Naive thymus-derived CD8-positive, alpha-beta T cell (primary cell): ENCODE data around the gene PIGR. TPM values are rescaled to one million over a fixed set of nuclear protein-coding genes. Genes with fewer than 3 reads are reported as not detected.
A peak's percentile ranks its signal among the peaks of the same experiment; 100 is the strongest.

Experiments
- ATAC-seq, 2 donors: fragments of 150-1000 bp; cut with Tn5 transposase in 1 of 2; sonication (Bioruptor Pico), chemical (Tn5 transposase) in 1 of 2; 1 replicate in 1 of 2; 2 replicates in 1 of 2; pipeline ENCODE4 v1.10.0; 2021; ENCODE audit warnings: mild to moderate bottlenecking in 2 of 2, moderate library complexity in 2 of 2
- POLR2A ChIA-PET: fragments of 350-600 bp; sonication (Branson Sonifier 250); formaldehyde crosslinking; loops from one replicate; lab custom pipeline; 2021; ENCODE audit warnings: antibody characterized with exemption; lab: Charles Lee
- DNase-seq, 10 donors: peaks; one replicate each; pipeline versions ENCODE4 v3.0.0 to v3.0.0-alpha.2; 2020 to 2022
- H3K27ac Mint-ChIP-seq, 10 donors: one replicate each; pipeline ENCODE4 v1.8.0; 2020 to 2022; ENCODE audit warnings: mild to moderate bottlenecking in 10 of 10, mixed read lengths in 10 of 10, moderate library complexity in 4 of 10, inconsistent platforms in 1 of 10
- H3K27me3 Mint-ChIP-seq, 5 donors: one replicate each; pipeline ENCODE4 v1.8.0; 2021 to 2022; ENCODE audit warnings: mixed read lengths in 5 of 5
- H3K36me3 Mint-ChIP-seq, 3 donors: one replicate each; pipeline ENCODE4 v1.8.0; 2020 to 2022; ENCODE audit warnings: mixed read lengths in 3 of 3, mild to moderate bottlenecking in 2 of 3, inconsistent platforms in 1 of 3
- H3K4me1 Mint-ChIP-seq, 4 donors: one replicate each; pipeline ENCODE4 v1.8.0; 2021 to 2022; ENCODE audit warnings: mixed read lengths in 4 of 4
- H3K4me3 Mint-ChIP-seq, 10 donors: one replicate each; pipeline ENCODE4 v1.8.0; 2020 to 2022; ENCODE audit warnings: mild to moderate bottlenecking in 10 of 10, mixed read lengths in 10 of 10, moderate library complexity in 6 of 10, inconsistent platforms in 1 of 10
- H3K9me3 Mint-ChIP-seq, 9 donors: one replicate each; pipeline ENCODE4 v1.8.0; 2020 to 2022; ENCODE audit warnings: mixed read lengths in 9 of 9, mild to moderate bottlenecking in 3 of 9, inconsistent platforms in 1 of 9, moderate library complexity in 1 of 9
- polyA plus RNA-seq, 3 donors: library from polyadenylated mRNA; unstranded; fragments of 300-500 nt; fragmentation: Illumina TruSeq; gene quantifications; one replicate each; pipeline ENCODE4 v1.2.3, GENCODE V29; 2021
- total RNA-seq, 8 experiments: library from RNA in 2 of 8; stranded (reverse) in 2 of 8; gene quantifications; one replicate each; pipeline ENCODE4 v1.2.3 and lab custom pipeline; 2021 to 2026

Gene PIGR
- total and polyA plus RNA-seq, 5 experiments from 2014 or later = 0.03 TPM; not detected in 4

GRCh38 chr1:206913766-206914537 is 32.3 kb downstream of the PIGR start:
- H3K27me3 Mint-ChIP-seq = no peaks in the 10 kb centered on the region
- DNase-seq (peak in 1 of 10 donors; percentile 22), ATAC-seq (no peak)
- H3K4me1 Mint-ChIP-seq = peaks cover 62 to 90% (median 89%) of the 10 kb centered on the region in 4 donors
- POLR2A ChIA-PET = interaction anchor here (0.7 to 13.0 kb wide), 12 partner anchors 7 to 369 kb away, joined by 3 to 562 read pairs (median 6); partner anchors contain the start of genes FCMR, IL20 and IL24
- peak overlapping the region in 5 of 10 donors; percentile 93 to 98 (median 95) for H3K27ac Mint-ChIP-seq
- no peaks in the 10 kb centered on the region for H3K9me3 Mint-ChIP-seq
- H3K4me3 Mint-ChIP-seq = no peak overlapping the region
- peaks cover 40 to 85% (median 54%) of the 10 kb centered on the region in 3 donors for H3K36me3 Mint-ChIP-seq

- no peaks in the 10 kb centered on the region for H3K27me3 Mint-ChIP-seq
- no peaks in the 10 kb centered on the region for H3K9me3 Mint-ChIP-seq
- POLR2A ChIA-PET = interaction anchor here (0.6 to 13.0 kb wide), 18 partner anchors 9 to 558 kb away, joined by 3 to 562 read pairs (median 5); partner anchors contain the start of genes FCMR, IL20 and IL24
- H3K4me1 Mint-ChIP-seq = peaks cover 62 to 92% (median 92%) of the 10 kb centered on the region in 4 donors
- DNase-seq (peak in 9 of 10 donors; percentile 50 to 82 (median 65)), ATAC-seq (peak; percentile 18 to 37)
- H3K4me3 Mint-ChIP-seq = peak overlapping the region in 3 of 10 donors; percentile 67 to 78 (median 69)
- H3K27ac Mint-ChIP-seq = peak overlapping the region in 5 of 10 donors; percentile 87 to 98 (median 95)
- H3K36me3 Mint-ChIP-seq = peaks cover 36 to 86% (median 49%) of the 10 kb centered on the region in 3 donors
These were observed 33.7 kb downstream of the PIGR start for GRCh38 chr1:206912445-206913095.

GRCh38 chr1:206911064-206911663 is 35.1 kb downstream of the PIGR start:
- Mint-ChIP-seq H3K27me3 (no peaks in the 10 kb centered on the region), H3K27ac (peak overlapping the region in 9 of 10 donors; percentile 45 to 95 (median 88)), H3K9me3 (no peaks in the 10 kb centered on the region), H3K4me1 (peaks cover 52 to 91% (median 91%) of the 10 kb centered on the region in 4 donors), H3K4me3 (peak overlapping the region in 7 of 10 donors; percentile 29 to 74 (median 60)), H3K36me3 (peaks cover 25 to 83% (median 40%) of the 10 kb centered on the region in 3 donors)
- DNase-seq = peak in 5 of 10 donors; percentile 36 to 69 (median 66)
- peak in 1 of 2 donors; percentile 17 for ATAC-seq
- POLR2A ChIA-PET = interaction anchor here (0.5 to 13.0 kb wide), 8 partner anchors 10 to 176 kb away, joined by 3 to 562 read pairs (median 13); partner anchors contain the start of genes FCMR and IL24

GRCh38 chr1:206909883-206910318 is 36.4 kb downstream of the PIGR start:
- Mint-ChIP-seq H3K4me1 (peaks cover 50 to 91% (median 91%) of the 10 kb centered on the region in 4 donors), H3K27ac (peak overlapping the region in 8 of 10 donors; percentile 70 to 93 (median 84)), H3K27me3 (no peaks in the 10 kb centered on the region), H3K4me3 (peak overlapping the region in 9 of 10 donors; percentile 55 to 77 (median 64)), H3K9me3 (no peaks in the 10 kb centered on the region), H3K36me3 (peaks cover 13 to 83% (median 38%) of the 10 kb centered on the region in 3 donors)
- DNase-seq = peak in 1 of 10 donors; percentile 47
- ATAC-seq = no peak
- POLR2A ChIA-PET = interaction anchor here (1.0 to 17.7 kb wide), 14 partner anchors 7 to 174 kb away, joined by 3 to 562 read pairs (median 10); partner anchors contain the start of genes FCMR, IL20 and IL24

GRCh38 chr1:206909161-206909882 is 36.9 kb downstream of the PIGR start:
- Mint-ChIP-seq H3K4me3 (peak overlapping the region in 9 of 10 donors; percentile 73 to 87 (median 81)), H3K4me1 (peaks cover 50 to 91% (median 91%) of the 10 kb centered on the region in 4 donors), H3K27me3 (no peaks in the 10 kb centered on the region), H3K36me3 (peaks cover 19 to 83% (median 43%) of the 10 kb centered on the region in 3 donors), H3K27ac (peak overlapping the region; percentile 71 to 97 (median 94)), H3K9me3 (no peaks in the 10 kb centered on the region)
- ATAC-seq = peak; percentile 60 to 77
- POLR2A ChIA-PET = interaction anchor here (0.7 to 17.7 kb wide), 23 partner anchors 8 to 351 kb away, joined by 3 to 562 read pairs (median 5); partner anchors contain the start of genes FCMR, IL20 and IL24
- DNase-seq = peak; percentile 39 to 78 (median 64)

GRCh38 chr1:206908038-206908437 is 38.2 kb downstream of the PIGR start:
- no peaks in the 10 kb centered on the region for H3K9me3 Mint-ChIP-seq
- POLR2A ChIA-PET = interaction anchor here (0.6 to 17.7 kb wide), 13 partner anchors 7 to 1623 kb away, joined by 3 to 562 read pairs (median 6); partner anchors contain the start of genes FCMR, IL20 and IL24
- peak in 1 of 10 donors; percentile 45 for DNase-seq
- no peak for ATAC-seq
- peaks cover 40 to 91% (median 90%) of the 10 kb centered on the region in 4 donors for H3K4me1 Mint-ChIP-seq
- peak overlapping the region; percentile 58 to 97 (median 94) for H3K27ac Mint-ChIP-seq
- H3K36me3 Mint-ChIP-seq = peaks cover 27 to 83% (median 49%) of the 10 kb centered on the region in 3 donors
- peak overlapping the region in 8 of 10 donors; percentile 31 to 83 (median 68) for H3K4me3 Mint-ChIP-seq
- H3K27me3 Mint-ChIP-seq = no peaks in the 10 kb centered on the region

GRCh38 chr1:206907304-206907991 is 38.8 kb downstream of the PIGR start:
- Mint-ChIP-seq H3K36me3 (peaks cover 27 to 83% (median 47%) of the 10 kb centered on the region in 3 donors), H3K27me3 (no peaks in the 10 kb centered on the region), H3K4me1 (peaks cover 35 to 91% (median 89%) of the 10 kb centered on the region in 4 donors), H3K27ac (peak overlapping the region; percentile 58 to 97 (median 94)), H3K4me3 (peak overlapping the region in 7 of 10 donors; percentile 58 to 83 (median 72)), H3K9me3 (no peaks in the 10 kb centered on the region)
- ATAC-seq (no peak), DNase-seq (peak in 1 of 10 donors; percentile 49)
- POLR2A ChIA-PET = interaction anchor here (0.6 to 17.7 kb wide), 14 partner anchors 7 to 202 kb away, joined by 3 to 562 read pairs (median 4); partner anchors contain the start of genes FCMR, IL20 and IL24

GRCh38 chr1:206905295-206906164 is 40.7 kb downstream of the PIGR start:
- no peaks in the 10 kb centered on the region for H3K27me3 Mint-ChIP-seq
- H3K4me3 Mint-ChIP-seq = peak overlapping the region in 9 of 10 donors; percentile 57 to 82 (median 76)
- ATAC-seq (peak; percentile 11 to 54), DNase-seq (peak in 3 of 10 donors; percentile 36 to 56 (median 54))
- POLR2A ChIA-PET = interaction anchor here (0.6 to 17.7 kb wide), 20 partner anchors 11 to 330 kb away, joined by 3 to 562 read pairs (median 4); partner anchors contain the start of genes FCMR, IL20 and IL24
- H3K9me3 Mint-ChIP-seq = no peaks in the 10 kb centered on the region
- H3K27ac Mint-ChIP-seq = peak overlapping the region; percentile 58 to 99 (median 95)
- peaks cover 36 to 89% (median 86%) of the 10 kb centered on the region in 4 donors for H3K4me1 Mint-ChIP-seq
- H3K36me3 Mint-ChIP-seq = peaks cover 22 to 78% (median 37%) of the 10 kb centered on the region in 3 donors

- H3K27me3 Mint-ChIP-seq = no peaks in the 10 kb centered on the region
- peaks cover 19 to 75% (median 35%) of the 10 kb centered on the region in 3 donors for H3K36me3 Mint-ChIP-seq
- DNase-seq = no peak
- H3K9me3 Mint-ChIP-seq = no peaks in the 10 kb centered on the region
- peak overlapping the region; percentile 58 to 99 (median 95) for H3K27ac Mint-ChIP-seq
- POLR2A ChIA-PET = interaction anchor here (1.0 to 17.7 kb wide), 8 partner anchors 10 to 135 kb away, joined by 3 to 562 read pairs (median 6); partner anchors contain the start of genes FCMR and IL24
- peak overlapping the region in 9 of 10 donors; percentile 2 to 82 (median 76) for H3K4me3 Mint-ChIP-seq
- no peak for ATAC-seq
- H3K4me1 Mint-ChIP-seq = peaks cover 42 to 93% (median 88%) of the 10 kb centered on the region in 4 donors
These were observed 41.7 kb downstream of the PIGR start for GRCh38 chr1:206904423-206905142.
